Stimulated activated CD8-positive, alpha-beta memory T cell treated with anti-CD3 and anti-CD28 coated beads, Interleukin-4, amount 100 ng/mL, for 4 hours (primary cell): Measurements from ENCODE around the gene KBTBD6.
"Not testable (repeated sequence)": the region's sequence is repeated elsewhere in the genome, so short reads cannot be mapped to it uniquely, and the experiment has no call there.

Source experiments
- DNase-seq, 2 donors: peaks; one replicate each; pipeline ENCODE4 v3.0.0-alpha.2; 2020; ENCODE audit warnings: low read depth in 2 of 2, low spot score in 1 of 2

KBTBD6 gene, protein sequence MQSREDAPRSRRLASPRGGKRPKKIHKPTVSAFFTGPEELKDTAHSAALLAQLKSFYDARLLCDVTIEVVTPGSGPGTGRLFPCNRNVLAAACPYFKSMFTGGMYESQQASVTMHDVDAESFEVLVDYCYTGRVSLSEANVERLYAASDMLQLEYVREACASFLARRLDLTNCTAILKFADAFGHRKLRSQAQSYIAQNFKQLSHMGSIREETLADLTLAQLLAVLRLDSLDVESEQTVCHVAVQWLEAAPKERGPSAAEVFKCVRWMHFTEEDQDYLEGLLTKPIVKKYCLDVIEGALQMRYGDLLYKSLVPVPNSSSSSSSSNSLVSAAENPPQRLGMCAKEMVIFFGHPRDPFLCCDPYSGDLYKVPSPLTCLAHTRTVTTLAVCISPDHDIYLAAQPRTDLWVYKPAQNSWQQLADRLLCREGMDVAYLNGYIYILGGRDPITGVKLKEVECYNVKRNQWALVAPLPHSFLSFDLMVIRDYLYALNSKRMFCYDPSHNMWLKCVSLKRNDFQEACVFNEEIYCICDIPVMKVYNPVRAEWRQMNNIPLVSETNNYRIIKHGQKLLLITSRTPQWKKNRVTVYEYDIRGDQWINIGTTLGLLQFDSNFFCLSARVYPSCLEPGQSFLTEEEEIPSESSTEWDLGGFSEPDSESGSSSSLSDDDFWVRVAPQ

DNA sequence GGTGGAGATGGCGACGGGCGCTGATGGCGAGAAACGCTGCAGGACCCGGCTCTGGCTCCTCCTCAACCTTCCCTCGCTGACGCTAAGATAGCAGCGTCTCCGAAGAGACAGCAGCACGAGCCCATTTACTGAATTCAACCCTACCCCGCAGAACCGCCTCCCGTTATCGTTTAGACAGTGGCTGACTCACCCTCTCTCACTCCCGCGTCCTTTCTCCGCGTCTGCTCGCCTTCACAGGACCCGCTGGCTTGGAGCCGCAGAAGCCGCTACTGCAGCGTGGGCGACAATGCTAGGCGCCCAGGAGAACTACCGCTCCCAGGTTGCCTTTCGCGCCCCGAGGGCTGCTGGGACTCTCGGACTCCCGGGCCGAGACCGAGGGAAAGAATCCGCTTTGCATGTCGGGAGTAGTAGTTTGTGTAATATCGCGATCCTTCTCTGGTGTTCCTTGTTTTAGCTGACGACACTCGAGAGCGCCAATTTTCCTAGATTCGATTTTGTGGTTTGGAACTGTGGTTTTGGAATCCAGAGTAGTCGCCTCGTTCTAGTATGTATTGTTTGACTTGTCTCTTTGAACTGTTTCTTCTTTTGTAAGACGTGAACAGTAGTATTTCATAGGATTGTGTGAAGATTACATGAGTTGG lies at the start of gene KBTBD6:
Gene KBTBD6, minus strand, starts transcription at position 291 of the 641 bp plus-strand sequence. CDS start 291 bp downstream, outside the sequence.
- peak; percentile 88 for DNase-seq

DNA sequence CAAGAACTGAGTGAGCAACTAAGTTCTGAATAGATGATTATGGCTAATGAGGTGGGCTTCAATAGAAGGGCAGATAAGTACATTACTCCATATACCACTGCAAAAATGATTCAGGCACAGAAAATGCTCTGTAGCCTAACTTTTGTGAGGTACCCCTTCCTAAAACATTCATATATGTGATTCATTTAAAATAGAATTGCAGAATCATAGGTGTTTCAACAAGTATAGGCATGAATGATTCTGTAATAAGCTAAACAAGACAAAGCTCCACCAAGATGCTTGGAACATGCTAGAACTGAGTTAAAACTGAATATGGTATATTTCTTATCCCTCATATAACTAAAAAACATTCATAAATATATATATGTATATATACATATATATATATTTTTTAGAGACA lies 49.6 kb upstream of the KBTBD6 start:
- DNase-seq, result no peak

DNA sequence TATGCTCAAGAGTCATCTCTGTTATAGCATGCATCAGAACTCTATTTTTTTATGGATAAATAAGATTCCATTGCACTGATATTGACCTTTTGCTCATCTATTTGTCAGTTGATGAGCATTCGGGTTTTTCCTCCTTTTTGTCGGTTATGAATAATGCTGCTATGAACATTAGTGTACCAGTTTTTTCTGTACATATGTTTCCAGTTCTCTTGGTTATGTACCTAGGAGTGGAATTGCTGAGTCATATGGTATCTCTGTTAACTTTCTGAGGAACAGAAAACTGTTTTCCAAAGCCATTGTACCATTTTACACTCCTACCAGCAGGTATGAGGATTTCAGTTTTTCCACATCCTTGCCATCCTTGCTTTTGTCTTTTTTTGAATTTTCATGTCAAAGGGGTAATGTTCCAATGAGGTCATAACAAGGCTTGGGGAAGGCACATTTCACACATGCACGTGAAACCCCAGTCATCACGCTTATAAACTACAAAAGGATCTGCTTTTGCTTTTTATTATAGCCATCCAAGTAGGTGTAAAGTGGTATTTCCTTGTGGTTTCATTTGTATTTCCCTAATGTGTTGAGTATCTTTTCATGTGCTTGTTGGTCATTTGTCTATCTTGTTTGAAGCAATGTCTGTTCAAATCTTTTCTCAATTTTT lies 47.1 kb upstream of the KBTBD6 start:
- no peak for DNase-seq

DNA sequence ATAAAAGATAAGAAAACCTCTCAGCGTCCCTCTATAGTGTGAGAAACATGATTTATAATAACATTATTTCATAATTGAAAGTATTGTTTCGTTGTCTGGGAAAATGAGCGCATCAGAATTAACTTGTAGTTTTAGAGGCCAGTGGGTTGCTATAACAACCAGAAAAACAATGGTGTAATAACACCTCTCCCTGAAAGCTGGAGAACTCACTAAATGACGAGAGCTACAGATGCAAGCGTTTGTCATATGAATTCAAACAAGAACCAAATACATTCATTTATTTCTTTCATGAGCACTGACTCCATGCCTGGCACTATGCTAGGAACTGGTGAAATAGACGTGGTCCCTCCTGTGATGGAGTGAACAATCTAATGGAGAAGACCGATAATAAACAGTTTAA lies 45.4 kb upstream of the KBTBD6 start:
- no peak for DNase-seq

DNA sequence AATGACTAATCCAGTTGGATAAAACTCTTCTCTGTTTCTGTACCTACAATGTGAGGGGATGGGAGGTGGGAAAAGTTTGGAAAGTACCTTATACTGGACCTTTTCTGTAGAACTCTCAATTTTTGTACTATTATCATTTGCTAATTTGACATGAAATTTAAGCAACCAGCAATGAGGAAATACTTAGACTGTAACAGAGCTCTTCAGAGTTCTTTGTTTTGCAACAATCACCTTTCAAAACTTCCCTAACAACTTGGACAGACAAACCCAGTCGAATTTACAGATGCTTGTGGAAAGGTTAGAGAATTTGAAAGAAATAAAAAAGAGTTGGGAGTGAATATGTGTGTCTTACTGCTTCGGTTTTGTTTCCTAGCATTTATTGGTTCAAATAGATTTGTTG lies 45.0 kb upstream of the KBTBD6 start:
- DNase-seq, result no peak

DNA sequence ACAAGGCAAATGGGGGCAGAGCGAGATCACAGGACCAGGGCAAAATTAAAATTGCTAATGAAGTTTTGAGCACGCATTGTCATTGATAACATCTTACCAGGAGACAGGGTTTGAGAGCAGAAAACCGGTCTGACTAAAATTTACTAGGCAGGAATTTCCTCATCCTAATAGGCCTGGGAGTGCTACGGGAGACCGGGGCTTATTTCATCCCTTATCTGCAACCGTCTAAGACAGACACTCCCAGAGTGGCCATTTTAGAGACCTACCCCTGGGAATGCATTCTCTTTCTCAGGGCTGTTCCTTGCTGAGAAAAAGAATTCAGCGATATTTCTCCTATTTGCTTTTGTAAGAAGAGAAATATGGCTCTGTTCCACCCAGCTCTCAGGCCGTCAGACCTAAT lies 43.0 kb upstream of the KBTBD6 start:
- not testable (repeated sequence) for DNase-seq

DNA sequence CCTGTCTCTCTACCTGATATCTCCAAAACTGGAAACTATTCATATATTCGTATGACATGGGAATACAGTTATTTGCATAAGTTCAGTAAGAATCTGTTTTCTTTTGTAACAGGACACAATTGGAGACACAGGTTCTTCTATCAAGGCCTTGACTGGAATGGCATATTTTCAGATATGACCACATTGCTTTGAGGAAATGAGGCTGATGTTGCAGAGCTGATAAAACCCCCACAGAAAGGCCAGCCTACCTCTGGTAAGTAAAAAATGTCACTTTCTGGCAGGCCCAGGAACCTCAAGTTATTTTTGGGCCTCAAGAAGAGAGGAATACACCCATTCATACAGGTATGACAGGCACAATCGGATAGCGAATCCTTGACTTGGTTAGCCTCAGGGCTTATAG lies 29.5 kb upstream of the KBTBD6 start:
- DNase-seq, result no peak

DNA sequence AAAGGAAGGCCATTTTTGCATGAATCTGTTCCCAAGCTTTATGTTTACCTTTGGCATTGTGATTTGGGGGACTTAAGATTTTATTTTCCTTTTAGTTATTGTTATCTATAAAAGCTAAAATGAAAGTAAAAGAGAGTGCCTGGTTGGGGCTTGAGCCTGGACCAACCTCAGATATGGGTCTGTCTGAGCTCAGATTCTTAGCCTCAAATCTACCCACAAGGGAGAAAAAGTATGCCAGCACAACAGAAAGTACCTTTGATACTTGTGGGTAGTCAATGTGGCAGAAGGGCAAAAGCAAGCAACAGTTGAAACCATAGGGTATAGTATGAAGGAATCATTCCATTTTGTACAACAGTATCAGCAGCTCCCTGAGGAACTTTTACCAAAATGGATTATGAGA lies 26.6 kb upstream of the KBTBD6 start:
- no peak for DNase-seq

DNA sequence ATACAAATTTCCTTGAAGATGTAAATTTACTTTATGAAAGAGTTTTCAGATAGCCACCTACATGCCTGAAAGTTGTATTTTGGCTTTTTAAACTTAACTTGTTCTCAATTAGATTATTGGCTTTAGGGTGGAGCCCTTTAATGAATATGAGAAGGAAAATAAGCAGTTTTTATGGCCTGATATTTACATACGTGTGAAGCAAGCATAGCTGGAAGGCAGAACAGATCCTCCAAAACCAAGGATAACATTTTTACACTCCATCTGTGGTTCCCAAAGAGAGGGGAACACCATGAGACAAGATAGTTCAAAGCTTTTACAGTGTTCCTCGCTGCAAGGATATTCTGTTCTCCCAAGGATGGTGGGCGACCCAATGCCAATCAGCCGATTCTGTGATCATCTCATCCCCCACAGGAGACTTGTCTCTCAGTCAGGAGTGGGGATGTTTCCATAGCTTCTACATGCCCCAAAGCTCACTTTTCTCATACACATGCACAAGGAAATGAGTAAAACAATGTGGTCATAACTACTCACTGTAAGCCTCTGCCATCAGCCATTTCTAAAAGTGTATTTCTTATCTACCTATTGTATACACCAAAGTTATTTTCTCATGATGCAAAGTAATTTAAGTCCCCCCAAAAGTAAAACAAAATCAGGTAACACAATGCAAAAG lies 24.6 kb upstream of the KBTBD6 start:
- DNase-seq, result no peak

DNA sequence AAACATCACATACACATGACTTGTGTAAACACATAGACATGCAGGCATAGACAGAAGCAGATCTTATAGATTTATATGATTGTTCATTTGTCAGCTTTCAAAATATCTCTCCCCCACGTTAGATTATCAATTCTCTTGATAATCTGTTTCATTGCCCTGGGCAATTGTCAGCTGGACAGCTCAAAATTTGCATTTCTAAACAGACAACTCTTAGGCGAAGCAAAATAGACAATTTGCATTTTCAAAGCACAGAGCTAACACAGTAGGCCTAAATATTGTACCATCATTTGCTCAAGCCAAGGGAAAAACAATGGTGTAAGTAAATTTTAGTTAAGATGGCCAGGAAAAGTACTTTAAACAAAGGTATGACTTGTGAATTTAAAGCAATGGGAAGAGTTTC lies 24.0 kb upstream of the KBTBD6 start:
- no peak for DNase-seq

DNA sequence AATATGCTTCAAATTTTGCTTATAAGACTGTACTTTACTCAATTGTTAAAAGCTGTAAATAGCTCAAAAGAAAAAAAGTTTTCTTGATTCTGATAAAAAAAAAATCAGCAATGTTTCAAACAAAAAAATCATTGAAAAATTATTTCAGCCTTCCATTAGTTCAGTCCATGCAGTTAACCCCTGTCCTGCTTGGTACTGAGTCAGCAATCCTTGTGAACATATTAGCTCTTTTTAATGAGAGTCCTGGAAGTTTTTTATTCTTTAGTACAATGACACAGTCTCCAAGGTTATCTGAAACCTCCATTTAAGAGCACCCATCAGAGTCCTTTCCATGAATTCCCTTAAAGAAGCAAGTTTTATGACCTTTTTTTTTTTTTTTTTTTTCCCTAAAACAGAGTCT lies 21.4 kb upstream of the KBTBD6 start:
- no peak for DNase-seq

DNA sequence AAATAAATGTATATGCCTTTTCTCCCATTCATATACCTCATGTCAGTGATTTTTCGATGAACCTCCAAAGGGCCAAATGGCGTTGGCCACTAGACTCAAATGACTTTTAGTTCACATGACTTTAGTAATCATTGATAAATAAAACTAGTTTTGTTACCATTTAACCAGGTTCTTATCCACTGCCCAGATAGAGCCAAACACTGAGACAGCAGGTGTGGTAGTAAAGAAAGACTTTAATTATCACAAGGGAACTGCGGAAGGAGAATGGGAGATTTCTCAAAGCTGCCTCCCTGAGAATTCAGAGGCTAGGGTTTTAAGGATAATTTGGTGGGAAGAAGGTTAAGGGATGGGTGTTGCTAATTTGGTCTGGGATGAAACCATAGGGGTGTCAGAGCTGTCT lies 19.4 kb upstream of the KBTBD6 start:
- DNase-seq, result no peak

DNA sequence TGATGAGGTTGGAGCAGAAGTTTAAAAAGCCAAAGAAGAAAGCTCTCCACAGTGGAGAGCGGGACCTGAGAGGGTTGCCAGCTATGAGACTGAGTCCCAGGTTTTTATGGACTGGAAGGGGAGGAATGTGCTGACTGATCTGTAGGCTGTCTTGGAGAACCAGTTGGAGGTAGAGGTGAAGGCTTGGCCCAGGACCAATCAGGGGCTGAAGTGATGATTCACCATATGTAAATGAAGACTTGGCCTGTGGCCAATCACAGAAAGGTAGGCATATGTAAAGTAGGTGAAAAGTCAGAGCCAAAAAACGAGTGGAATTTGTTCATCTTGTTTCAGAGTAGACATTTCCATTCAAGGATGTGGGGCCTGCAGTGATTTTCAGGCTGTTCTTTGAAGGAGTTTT lies 17.5 kb upstream of the KBTBD6 start:
- DNase-seq, result no peak

DNA sequence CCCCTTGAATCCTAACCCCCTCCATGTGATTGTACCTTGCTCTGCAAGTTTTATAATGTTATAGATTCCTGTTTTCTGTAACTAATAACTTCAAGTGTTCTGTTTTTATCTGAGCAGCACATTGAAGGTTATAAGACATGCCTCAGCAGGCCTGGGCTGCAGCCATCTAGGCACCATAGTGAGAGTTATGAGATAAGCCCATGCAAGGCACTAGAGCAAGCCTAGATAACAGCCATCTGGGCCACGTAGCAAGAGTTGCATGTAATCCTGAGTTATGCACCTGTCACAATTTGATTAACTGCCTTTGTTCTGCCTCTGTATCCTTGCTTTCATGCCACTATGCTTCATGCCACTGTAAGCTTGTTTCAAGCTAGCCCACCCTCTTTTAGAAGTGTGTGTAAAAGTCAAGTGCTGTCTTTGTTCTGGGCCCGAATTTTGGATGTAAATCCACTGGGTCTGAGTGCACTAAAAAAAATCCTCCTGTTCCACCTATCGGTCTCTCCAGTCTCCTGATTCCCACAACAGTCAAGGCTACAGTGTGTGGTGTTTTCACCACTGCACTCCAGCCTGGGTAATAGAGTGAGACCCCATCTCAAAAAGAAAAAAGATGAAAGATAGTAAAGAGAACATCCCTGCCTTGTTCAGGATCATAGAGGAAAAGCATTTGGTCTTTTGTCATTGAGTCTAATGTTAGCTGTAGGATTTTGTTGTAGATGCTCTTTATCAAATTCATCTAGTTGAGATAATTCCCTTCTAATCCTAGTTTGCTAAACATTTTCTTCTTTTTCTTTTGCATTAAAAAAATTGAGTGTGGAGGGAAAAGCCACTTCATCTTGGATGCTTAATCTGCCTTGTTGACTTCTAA lies 16.0 kb upstream of the KBTBD6 start:
- no peak for DNase-seq

DNA sequence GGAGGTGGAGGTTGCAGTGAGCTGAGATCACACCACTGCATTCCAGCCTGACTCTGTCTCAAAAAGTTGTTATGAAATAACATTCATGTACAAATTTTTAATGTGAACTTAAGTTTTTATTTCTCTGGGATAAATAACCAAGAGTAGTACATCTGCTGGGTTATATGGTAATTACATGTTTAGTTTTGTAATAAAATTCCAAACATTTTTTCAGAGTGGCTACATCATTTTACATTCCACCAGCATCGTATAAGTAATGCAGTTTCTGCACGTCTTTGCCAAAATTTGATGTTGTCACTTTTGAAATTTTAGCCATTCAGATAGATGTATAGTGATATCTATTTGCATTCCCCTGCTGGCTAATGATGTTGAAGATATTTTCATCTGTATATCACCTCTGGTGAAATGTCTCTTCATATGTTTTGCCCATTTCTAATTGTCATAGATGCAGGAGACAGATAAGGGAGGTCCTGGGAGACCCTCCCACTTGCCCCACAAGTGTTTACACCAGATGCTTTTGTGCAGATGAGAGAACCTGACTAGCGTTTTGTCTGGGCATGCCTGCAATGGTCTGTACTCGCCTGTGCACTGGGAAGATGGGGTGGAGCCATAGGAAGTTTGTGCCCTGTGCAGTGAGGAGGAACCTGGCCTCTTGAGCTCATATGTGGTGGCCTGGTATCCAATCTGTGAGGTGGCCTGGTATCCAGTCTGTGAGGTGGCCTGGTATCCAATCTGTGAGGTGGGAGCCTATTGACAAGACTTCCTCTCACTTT lies 12.7 kb upstream of the KBTBD6 start:
- no peak for DNase-seq

DNA sequence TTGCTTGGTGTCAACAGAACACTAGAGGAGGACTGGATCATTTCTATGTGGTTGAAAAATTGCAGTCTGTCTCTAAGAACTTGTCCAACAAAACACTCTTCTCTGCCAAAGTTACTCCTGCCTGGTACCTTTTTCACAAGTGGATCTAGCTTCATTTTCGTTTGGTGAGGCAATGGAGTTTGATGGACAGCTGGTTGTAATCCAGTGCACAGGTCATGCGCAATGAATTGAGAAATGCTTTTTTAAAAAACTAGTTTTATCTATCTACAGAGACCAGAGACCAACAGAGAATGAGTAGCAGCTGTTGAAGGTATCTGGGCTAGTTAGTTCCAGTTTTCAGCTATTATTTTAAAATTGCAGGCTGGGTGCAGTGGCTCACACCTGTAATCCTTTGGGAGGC lies 12.0 kb upstream of the KBTBD6 start:
- DNase-seq, result no peak

DNA sequence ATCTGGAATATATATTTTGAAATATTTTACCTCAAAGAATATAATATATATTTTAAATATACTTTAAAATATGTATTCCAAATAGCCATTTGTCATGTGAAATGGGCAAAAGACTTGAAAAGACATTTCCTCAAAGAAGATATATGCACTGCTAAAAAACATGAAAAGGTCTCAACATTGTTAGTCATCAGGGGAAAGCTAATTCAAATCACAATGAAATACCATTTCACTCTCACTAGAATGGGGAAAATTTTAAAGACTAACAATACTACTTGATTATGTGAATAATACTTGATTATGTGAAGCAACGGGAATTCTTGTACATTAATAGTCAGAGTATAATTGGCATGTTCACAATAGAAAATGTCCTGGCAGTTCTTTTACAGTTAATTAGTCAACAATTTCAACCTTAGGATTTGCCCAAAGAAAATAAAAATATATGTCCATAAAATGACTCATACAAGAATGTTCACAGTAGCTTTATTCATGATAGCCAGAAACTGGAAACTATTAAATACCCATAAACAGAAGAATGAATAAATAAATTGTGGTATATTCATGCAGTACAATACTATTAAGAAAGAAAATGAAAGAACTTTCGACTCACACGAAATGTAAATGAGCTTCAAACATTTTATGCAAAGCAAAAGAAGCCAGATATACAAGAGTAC lies 6.8 kb upstream of the KBTBD6 start:
- DNase-seq, result no peak

DNA sequence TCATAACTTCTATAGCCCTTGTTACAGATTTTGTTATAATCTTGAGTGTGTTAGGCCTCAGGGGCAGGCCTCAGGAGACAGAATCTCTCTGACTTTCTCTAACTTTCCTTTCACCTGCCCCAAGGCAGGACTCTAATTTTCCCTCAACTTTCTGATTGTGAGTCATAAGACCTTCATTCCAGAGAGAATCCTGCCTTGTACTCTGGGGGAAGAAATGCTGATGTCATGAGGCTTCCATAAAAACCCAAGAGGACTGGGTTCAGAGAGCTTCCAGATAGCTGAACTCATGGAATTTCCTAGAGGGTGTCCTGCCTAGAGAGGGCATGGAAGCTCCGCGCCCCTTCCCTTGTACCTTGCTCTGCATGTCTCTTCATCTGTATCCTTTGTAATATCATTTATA lies 5.3 kb upstream of the KBTBD6 start:
- DNase-seq, result no peak

DNA sequence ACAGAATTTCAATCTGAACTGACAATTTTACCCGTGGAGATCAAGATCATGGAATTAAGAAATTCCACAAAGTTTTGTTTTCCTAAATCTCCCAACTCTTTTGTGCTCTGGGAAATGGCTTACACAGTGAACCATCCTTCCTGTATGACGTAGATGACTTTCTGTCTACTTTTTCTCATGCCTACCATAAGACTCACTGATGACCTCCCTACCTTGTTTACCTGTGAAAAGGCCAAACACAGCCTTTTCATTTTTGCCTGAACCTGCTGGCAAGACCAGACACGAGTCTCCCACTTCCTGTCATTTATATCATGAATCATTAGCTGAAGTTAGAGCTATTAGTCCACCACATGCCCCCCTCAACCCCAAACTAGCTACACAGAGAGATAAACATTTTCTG lies 4.6 kb upstream of the KBTBD6 start:
- DNase-seq, result no peak
